ENCODE results near the gene RAB3GAP1. TPM values are rescaled to one million over a fixed set of nuclear protein-coding genes. Genes with fewer than 3 reads are reported as not detected.

Gene RAB3GAP1
- total RNA-seq, 1 experiment from 2014 or later = 38.6 TPM

GRCh38 chr2:135050684-135051083, 1.4 kb upstream of the RAB3GAP1 start:
- TF ChIP-seq TCF7L2 (IDR thresholded peaks at IDR 0.05; ENCODE audit: low read depth, low read length) = no peak
- TF ChIP-seq POLR2AphosphoS5 (IDR thresholded peaks at IDR 0.05; ENCODE audit: low read depth, low read length) = no peak
- in situ Hi-C loops (cut with HindIII; ENCODE audit: low pct_unique_long_range_greater_than_20kb, low sequenced_read_pairs) = no loop called here
- H3K27me3 ChIP-seq (ENCODE audit: control insufficient read depth, insufficient read depth, low read length) = no peaks in the 10 kb centered on the region; the same call in 1 of the 2 replicates
- H3K4me3 ChIP-seq (ENCODE audit: low read depth in 2 of 2, low read length in 2 of 2) = no peak overlapping the region
- DNase-seq (ENCODE audit: low read depth, low spot score) (no peak), ATAC-seq (no peak)
- no peak overlapping the region for H3K27ac ChIP-seq (ENCODE audit: low read length)
- peaks cover 5% of the 10 kb centered on the region; the same call in 1 of the 2 replicates for H3K36me3 ChIP-seq (ENCODE audit: control insufficient read depth, insufficient read depth, low read length)
- peaks cover 14% of the 10 kb centered on the region for H3K4me1 ChIP-seq (ENCODE audit: control insufficient read depth, insufficient read depth, low read length)
- CTCF ChIA-PET = no interaction called here
- BruUV-seq (replicated peaks) = no TSS peak
- intact Hi-C loops (cut with micrococcal nuclease; ENCODE audit: unreplicated experiment) = no loop called here
- POLR2A ChIA-PET = interaction anchor here (0.7 kb wide), 1 partner anchor 84 kb away, joined by 6 read pairs; no protein-coding TSS in a partner anchor
- H3K9me3 ChIP-seq (ENCODE audit: control insufficient read depth, insufficient read depth, low read depth, low read length) = no peaks in the 10 kb centered on the region

GRCh38 chr2:135052997-135053474, 944 bp downstream of the RAB3GAP1 start:
- no peaks in the 10 kb centered on the region for H3K9me3 ChIP-seq (ENCODE audit: control insufficient read depth, insufficient read depth, low read depth, low read length)
- ATAC-seq = 0 out of 2 replicates have a peak, but pooled peaks have one; percentile 10
- H3K4me3 ChIP-seq (ENCODE audit: low read depth in 2 of 2, low read length in 2 of 2) = peak overlapping the region; percentile 95 to 98
- ChIA-PET POLR2A (no interaction called here), CTCF (no interaction called here)
- TF ChIP-seq CTCF (IDR thresholded peaks at IDR 0.05) = no peak
- TF ChIP-seq TCF7L2 (IDR thresholded peaks at IDR 0.05; ENCODE audit: low read depth, low read length) = no peak
- TF ChIP-seq POLR2AphosphoS5 (IDR thresholded peaks at IDR 0.05; ENCODE audit: low read depth, low read length) = no peak
- H3K27me3 ChIP-seq (ENCODE audit: control insufficient read depth, insufficient read depth, low read length) = no peaks in the 10 kb centered on the region
- intact Hi-C loops (cut with micrococcal nuclease; ENCODE audit: unreplicated experiment) (no loop called here), in situ Hi-C loops (cut with HindIII; ENCODE audit: low pct_unique_long_range_greater_than_20kb, low sequenced_read_pairs) (no loop called here)
- H3K36me3 ChIP-seq (ENCODE audit: control insufficient read depth, insufficient read depth, low read length) = peaks cover 5% of the 10 kb centered on the region; the same call in 1 of the 2 replicates
- H3K27ac ChIP-seq (ENCODE audit: low read length) = peak overlapping the region; percentile 99
- DNase-seq (ENCODE audit: low read depth, low spot score) = no peak
- BruUV-seq (replicated peaks) = no TSS peak
- H3K4me1 ChIP-seq (ENCODE audit: control insufficient read depth, insufficient read depth, low read length) = peaks cover 14% of the 10 kb centered on the region

DNA sequence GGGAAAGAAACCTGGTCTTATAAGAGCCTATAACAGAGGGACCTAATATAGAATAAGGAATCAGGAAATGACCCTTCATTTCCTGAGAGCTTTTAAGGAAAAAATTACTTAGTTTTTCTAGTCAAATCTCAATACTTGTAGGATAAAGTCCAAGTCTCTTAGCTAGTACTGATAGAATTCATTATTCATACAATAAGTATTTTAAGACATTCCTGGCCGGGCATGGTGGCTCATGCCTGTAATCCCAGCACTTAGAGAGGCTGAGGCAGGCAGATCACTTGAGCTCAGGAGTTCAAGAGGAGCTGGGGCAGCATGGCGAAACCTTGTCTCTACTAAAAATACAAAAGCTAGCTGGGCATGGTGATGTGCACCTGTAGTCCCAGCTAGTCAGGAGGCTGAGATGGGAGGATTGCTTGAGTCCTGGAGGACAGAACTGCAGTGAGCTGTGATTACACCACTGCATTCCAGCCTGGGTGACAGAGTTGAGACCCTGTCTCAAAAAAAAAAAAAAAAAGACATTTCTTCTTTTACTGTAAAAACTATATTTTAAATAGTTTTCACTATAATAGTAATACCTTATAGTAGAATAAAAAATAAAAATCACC, 3.2 kb downstream of the RAB3GAP1 start:
- H3K27me3 ChIP-seq (ENCODE audit: control insufficient read depth, insufficient read depth, low read length) = no peaks in the 10 kb centered on the region
- H3K4me3 ChIP-seq (ENCODE audit: low read depth in 2 of 2, low read length in 2 of 2) = no peak overlapping the region
- no peak overlapping the region for H3K27ac ChIP-seq (ENCODE audit: low read length)
- ChIA-PET POLR2A (no interaction called here), CTCF (interaction anchor here (0.7 kb wide), 1 partner anchor 129 kb away, joined by 5 read pairs; no protein-coding TSS in a partner anchor)
- H3K4me1 ChIP-seq (ENCODE audit: control insufficient read depth, insufficient read depth, low read length) = peaks cover 14% of the 10 kb centered on the region
- ATAC-seq = no peak
- peaks cover 12% of the 10 kb centered on the region for H3K36me3 ChIP-seq (ENCODE audit: control insufficient read depth, insufficient read depth, low read length)
- DNase-seq (ENCODE audit: low read depth, low spot score) = no peak
- in situ Hi-C loops (cut with HindIII; ENCODE audit: low pct_unique_long_range_greater_than_20kb, low sequenced_read_pairs) (no loop called here), intact Hi-C loops (cut with micrococcal nuclease; ENCODE audit: unreplicated experiment) (no loop called here)
- TF ChIP-seq SIN3A (IDR thresholded peaks at IDR 0.05; ENCODE audit: borderline replicate concordance, insufficient read depth, low read depth, low read length) = no peak
- TF ChIP-seq CTCF (IDR thresholded peaks at IDR 0.05) = no peak
- H3K9me3 ChIP-seq (ENCODE audit: control insufficient read depth, insufficient read depth, low read depth, low read length) = no peaks in the 10 kb centered on the region
- no TSS peak for BruUV-seq (replicated peaks)
